HG02981 (cell line): ENCODE results near the gene NAV2.
"Not testable (repeated sequence)": the region's sequence is repeated elsewhere in the genome, so short reads cannot be mapped to it uniquely, and the experiment has no call there.

Source experiments
- ATAC-seq: cut with Tn5 transposase; IDR thresholded peaks from one replicate; pipeline ENCODE4 v1.9.1; 2021; ENCODE audit warnings: mild to moderate bottlenecking, moderate library complexity; ENCODE audit not compliant: unreplicated experiment

Gene NAV2

DNA sequence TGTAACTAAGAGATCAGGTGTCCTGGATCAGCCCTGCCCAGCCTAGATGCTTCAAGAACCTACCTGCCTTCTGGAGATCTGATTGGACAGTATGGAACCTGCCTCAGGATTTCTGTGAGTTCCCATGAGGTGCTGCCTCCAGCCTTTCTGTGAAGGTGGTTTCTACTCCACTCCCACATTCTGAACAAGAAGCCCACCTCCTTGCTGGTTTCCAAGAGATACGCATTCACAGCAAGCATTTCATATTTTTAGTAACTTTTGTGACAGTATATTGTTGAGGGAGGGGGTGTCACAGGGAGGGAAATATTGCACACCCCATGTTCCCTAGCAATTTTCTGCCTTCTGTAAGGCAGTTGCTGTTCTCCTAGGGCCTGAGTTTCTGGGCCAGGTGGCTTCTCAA lies 204.4 kb downstream of the NAV2 start:
- no peak for ATAC-seq

DNA sequence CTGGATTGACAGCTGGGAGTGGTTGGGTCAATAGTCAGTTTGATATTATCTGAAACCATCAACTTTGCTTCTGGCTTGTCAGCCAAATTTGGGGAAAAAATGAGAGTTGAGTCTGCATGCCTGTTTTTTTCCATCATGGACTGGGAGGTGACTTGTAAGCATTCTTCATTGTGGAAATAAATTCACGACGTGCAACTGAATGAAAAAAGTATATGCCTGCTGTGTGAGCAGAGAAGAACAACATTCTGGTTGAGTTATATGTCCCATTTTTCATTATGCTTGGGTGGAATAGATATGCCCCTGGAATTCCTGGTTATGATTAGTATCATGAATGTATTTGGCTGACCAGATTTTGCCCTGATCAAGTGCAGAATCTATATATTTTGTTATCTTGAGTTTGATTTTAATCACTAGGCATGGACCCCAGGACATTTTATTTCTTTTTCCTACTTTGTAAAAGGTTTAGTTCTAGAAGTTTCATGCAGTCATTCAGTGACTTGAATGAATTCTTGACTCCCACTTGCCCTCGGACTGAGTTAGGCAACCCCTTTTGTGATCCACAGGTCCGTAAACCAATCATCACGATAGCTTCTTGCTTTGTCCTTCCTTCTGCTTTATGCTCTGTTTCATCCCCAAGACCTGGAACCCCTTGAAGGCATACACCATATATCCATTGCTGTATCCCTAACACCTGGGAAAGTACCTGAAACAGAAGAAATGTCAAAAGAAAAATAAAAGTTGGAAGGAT lies 205.8 kb downstream of the NAV2 start:
- ATAC-seq, result no peak

DNA sequence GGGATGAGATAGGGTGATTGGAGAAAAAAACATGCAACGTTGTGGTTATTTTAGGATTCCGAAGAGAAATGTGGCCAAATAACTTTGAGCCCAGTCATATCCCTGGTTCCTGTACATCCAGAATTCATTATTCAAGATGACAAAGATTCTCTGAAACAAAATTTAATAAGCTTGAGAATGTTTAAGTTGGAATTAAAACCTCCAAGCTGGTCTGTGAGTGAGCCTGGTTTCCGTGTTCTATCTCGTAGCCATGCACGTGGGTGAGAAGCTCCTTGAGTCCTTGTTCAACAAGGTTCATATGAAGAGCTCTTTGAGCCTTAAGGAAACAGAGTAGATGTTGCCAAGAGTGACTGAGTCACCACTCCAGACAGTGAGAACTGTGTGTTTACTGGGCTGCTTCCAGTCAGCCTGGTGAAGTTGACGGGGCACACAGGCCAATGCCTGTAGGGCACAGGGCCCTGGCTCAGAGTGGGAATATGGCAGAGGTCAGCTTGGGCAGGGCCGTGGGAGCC lies 206.5 kb downstream of the NAV2 start:
- ATAC-seq, result no peak

DNA sequence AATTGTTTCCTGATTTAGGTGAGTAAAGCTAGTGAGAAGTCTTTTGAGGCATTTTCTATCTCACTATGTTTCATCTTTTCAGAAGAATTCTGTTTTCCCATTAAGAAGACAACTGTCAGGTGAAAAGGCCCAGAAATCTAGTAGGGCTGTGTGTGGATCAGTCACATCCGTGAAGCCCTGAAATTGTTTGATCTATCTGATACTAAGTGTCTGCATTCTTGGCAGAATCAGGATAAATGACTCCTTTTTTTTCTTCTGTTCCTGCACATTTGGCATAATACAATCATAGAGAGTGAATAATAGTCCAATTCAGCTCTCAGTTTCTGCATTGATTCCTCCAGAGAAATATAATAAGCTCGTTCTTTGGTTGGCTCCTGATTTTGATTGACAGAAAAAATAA lies 208.3 kb downstream of the NAV2 start:
- ATAC-seq, result no peak

DNA sequence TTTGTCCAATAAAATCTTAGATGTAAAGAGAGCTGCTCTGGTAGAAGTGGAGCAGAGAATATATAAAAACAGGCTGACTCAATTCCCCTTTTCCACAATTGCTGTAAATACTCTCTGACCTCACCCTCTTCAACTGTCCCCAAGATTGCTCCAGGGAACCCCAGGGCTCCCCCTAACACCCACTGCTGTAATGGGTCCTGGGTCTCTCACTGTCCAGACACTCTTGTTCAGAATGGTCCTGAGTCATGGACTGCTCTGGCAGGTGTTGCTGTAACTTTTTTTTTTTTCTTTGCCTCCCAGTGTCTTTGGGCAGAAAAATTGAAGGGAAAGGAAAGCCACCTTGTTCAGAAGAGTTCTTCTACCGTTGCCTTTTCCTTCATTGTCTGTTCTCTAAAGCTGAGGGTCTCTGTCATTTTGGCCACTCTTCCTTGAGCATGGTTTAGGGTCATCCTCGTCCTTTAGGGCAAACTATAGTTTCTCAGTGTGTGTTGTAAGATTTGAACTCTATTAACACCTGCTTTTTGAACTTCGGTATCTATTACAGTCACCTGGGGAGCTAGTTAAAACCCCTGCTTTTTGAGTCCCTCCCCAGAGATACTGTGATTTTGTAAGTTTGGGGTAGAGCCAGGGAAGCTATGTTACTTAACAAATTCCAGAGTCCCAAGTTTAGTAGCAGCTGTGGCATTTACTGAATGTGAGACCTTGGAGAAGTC lies 209.5 kb downstream of the NAV2 start:
- ATAC-seq, result no peak

DNA sequence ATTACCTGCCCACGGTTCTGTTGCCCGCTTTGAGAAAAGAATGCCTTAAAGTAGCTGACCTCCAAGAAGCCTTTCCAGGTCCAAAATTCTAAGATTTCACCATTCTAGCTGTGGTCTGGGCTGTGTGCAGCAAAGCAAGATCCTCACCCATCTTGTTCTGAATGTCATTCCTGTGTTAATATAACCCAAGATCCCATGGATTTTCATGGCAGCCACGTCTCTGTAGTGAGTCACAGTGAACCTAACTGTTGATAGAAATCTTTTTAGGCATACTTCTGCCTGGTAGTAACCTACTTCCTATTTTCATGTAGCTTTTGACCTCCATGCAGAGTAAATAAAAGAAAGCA lies 210.0 kb downstream of the NAV2 start:
- no peak for ATAC-seq

DNA sequence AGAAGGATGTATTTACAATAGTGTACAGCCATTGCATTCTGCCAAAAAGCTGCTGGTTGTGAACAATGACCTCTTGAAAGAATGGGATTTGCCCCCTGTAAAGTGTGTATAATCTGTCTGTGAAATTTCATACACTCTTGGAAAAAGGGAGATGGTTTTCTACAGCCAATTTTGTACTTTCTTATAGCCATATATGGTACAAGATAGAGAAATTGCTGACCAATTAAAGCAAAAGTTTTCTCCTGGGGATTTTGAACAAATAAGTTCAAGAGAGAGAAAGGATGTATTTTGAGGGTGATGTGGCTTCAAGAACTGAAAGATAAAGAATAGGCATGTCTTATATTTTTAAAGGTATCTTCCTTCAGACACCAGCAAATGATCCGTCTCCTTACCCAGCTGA lies 211.0 kb downstream of the NAV2 start:
- ATAC-seq, result no peak

DNA sequence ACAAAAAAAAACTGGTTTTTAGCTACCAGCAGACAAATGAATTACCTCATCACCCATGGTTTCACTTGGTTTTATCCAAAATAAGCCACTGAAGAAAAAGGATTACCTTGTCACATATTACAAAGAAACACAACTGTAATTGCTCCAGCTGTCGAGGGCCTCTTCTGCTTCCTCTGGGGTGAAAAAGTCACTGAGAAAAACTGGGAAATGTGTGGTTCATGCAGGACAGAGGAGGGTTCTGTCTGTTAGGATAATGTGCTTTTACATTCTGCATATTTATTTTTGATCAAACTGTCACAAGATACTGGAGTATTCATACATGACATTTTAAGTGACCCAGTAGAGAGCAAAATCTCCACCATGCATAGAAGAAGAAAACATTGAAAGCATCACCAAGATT lies 211.7 kb downstream of the NAV2 start:
- ATAC-seq, result no peak

DNA sequence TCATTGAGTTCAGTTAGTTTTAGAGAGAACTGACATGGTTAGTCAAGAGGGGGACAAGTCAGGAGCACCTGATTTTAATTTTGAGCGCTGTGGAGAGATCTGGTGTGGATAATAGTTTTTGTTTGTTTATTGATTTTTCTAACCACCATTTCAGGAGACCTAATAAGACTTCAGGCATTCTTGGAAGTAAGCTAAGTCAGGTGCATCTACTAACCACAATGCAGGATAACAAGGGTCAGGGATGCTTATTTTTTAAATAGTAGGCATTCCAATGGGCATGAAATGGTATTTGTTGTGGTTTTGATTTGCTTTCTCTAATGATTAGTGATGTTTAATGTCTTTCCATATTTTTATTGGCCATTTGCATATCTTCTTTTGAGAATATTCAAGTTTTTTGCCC lies 212.1 kb downstream of the NAV2 start:
- no peak for ATAC-seq

DNA sequence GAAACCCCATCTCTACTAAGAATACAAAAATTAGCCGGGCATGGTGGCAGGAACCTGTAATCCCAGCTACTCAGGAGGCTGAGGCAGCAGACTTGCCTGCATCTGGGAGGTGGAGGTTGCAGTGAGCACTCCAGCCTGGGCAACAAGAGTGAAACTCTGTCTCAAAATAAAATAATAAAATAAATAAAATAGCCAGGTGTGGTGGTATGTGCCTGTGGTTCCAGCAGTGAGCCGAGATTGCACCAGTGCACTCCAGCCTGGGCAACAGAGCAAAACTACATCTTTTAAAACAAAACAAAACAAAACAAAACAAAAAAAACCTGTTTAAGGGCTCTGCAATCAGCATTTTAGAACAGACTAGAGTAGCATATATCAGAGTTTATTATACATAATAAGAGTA lies 214.8 kb downstream of the NAV2 start:
- ATAC-seq, result not testable (repeated sequence)

DNA sequence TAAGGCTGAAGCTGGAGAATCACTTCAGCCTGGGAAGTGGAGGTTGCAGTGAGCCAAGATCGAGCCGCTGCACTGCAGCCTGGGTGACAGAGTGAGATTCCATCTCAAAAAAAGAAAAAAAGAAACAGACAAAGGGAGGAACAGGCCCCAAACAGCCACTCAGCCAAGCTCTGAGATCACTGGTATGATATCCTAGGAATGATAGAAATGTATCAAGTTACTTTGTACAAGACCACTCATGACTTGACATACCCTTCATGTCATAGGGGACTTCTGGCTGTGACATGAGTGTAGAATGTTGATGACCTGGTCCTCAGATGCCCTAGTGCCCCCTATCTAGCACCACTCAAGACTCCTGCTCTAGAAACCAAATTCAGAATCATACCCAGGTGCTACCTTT lies 216.5 kb downstream of the NAV2 start:
- no peak for ATAC-seq

DNA sequence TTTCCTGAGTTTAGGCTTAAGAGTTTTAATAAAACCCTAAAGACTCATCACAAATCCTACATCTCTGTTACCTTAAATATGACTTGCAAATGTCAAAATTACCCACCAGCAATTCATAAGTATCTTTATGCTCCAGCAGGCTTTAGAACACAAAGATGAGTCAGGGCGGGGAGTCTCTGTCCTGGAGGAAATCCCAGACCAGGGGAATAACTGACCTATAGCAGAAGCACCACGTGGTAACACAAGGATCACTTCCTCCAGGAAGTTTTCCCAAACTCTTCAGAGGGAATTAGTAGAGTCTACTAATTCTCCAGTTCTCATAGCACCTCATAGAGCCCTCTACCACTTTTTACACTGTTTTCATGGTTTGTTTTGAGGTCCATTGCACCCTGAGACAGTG lies 217.0 kb downstream of the NAV2 start:
- no peak for ATAC-seq

DNA sequence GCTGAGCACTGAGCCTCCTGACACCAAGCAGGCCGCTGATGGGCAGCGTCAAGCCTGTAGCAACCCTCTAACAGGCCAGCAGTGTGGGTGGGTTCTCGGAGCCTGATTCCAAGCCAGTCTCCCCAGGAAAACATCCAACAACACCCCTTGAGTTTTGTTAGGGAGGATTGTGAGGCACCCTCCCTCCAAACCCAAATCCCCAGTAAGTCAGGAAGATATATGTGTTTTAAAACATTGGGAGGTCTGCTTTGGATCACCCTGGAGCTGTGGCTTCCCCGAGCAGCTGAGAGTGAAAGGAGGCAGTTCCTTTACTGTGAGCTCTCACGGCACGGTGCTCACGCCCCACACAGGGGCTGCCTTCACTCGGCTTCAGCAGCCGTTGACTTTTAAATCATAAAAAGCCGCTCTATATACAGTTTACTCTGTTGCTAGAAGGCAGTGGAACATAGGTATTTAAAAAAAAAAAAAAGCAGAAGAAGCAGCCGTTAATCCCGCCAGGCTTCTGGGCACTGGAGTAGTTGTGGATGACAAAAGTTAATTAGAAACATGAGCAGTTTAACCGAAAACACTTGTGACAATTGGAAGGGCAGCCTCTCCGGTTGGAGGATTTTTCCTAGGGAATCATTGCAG lies 218.6 kb downstream of the NAV2 start:
- no peak for ATAC-seq

DNA sequence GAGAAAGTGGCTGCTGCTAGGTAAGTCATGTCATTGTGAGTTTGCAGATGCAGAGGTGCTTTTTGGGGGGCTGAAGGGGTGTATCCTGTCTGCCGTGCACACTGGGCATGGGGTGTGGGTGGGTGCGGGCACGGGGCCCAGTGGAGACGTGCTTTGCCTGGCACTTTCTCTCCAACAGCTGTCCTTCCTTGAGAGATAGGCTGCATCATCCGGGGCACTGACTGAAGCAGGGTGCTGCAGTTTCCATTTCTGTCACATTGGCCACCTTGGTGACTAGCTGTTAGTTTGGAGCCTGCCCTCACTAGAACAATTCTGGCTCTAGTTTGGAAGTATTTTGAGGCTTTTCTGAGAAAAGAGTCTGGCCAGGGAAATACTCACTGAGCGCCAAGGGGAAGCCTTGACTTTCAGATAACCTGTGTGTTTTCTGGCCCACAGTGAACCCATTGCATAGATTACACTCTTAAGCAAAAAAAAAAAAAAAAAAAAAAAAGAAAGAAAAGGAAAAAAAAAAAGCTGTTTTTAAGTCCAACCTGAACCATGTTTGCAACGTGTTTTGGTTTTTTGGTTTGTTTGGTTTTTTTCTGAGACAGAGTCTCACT lies 219.2 kb downstream of the NAV2 start:
- no peak for ATAC-seq

DNA sequence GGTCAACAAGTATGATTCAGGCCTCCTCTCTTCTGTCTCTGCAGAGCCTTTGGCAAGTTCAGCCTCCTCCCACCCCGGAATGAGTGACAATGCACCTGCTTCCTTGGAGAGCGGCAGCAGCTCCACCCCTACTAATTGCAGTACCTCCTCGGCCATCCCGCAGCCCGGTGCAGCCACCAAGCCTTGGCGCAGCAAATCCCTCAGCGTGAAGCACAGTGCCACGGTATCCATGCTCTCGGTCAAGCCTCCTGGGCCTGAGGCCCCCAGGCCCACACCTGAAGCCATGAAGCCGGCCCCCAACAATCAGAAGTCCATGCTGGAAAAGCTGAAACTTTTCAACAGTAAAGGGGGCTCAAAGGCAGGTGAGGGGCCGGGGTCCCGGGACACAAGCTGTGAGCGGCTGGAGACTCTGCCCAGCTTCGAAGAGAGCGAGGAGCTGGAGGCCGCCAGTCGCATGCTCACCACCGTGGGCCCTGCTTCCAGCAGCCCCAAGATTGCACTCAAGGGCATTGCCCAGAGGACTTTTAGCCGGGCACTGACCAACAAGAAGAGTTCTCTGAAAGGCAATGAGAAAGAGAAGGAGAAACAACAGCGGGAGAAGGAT lies 220.6 kb downstream of the NAV2 start:
- no peak for ATAC-seq

DNA sequence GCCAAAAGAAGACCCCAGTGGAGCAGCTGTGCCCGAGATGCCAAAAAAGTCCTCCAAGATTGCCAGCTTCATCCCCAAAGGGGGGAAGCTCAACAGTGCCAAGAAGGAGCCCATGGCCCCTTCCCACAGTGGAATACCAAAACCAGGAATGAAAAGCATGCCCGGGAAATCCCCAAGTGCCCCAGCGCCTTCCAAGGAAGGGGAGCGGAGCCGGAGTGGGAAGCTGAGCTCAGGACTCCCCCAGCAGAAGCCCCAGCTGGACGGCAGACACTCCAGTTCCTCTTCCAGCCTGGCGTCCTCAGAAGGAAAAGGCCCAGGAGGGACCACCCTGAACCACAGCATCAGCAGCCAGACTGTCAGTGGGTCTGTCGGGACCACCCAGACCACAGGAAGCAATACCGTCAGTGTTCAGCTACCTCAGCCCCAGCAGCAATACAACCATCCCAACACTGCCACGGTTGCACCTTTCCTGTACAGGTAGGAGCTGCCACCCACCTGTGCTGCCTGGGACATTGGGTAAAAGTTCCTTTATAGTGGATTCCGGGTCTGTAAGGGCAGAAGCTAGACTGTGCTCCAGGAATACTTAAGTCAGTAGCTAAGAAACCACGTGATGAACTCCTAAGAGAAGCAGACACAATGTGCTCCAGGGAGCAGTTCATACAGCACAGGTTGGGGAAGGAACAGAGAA lies 221.3 kb downstream of the NAV2 start:
- ATAC-seq, result no peak

DNA sequence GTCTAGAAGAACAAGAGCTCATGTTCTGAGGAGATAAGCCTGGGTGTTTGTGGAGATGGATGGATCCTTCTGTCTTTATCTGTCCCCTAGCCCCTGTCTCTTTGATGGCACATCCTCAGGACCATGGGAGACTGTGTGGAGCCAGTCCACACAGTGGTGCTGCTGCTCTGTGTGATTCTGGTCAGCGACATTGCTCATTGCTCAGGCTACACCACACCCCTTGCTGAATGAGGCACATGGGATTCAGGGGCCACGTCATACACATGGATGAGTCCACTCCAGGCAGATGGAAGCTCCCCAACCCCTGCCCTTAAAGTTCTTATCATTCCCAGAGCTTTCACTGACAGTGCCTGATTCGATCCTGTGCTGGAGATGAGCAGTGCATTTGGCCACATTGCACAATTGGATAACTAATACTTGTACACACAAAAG lies 222.2 kb downstream of the NAV2 start:
- ATAC-seq, result no peak

DNA sequence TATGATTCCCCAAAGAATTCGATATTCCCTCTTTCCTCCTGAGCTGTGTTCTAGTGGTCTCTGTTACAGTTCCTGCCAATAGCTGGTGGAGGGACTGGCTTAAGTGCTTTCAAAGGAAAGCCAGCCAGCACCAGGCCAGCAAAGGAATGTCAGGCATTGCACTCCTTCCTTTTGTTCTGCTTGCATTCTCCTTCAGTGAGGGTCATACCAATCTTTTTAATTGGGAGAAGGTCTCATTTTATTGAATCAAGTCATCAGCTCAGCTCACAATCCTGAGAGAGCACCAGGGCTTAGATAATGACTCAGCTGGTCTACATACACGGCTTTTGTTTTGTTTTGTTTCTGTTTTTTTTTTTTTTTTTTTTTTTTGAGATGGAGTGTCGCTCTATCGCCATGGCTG lies 222.9 kb downstream of the NAV2 start:
- no peak for ATAC-seq

DNA sequence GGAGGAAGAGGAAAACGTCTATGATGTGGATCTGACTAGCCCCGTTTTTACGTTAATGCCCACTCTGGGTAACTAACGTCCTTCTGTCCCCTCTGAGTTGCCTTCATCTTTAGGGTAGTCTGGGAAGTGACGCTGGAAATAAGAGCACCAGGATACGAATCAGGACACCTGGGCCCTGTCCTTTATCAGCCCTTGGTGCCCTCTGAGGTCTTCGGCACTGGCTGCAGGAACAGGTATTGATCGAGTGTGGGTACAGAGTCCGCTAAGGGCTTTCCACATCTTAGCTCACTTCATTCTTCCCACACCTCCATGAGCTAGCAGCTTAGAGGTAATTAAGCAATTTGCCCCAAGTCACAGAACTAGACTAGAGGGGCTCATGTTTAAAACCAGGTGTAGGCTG lies 223.8 kb downstream of the NAV2 start:
- ATAC-seq, result no peak

DNA sequence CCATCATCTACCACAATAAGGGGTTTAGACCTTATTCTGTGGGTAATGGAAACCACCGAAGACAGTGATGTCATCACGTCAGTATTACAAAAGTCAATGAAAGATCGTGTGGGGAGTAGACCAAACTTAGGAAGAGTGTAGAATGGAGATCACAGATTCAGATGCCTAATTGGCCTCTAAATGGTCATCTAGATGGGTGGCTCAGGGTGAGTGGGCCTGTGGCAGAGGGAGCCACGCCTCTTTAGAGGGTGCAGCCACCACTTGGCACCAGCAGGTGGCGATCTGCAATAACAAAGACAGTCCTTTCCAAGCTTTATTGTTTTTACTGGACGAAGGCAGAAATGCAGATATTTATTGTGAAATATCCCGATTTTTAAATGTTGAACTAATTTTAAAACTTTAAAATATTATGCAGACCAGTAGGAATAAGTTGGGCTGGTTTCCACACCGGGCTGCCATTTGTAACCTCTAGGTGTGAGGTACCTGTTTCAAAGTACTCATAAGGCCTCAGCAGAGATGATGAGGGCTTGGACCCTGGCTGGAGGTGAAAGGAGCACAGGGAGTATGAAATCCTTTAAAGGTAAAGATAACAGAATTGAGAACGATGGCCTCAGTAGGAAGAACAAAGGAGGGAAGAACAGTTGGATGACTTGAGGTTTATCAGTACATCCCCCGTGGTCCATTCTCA lies 225.7 kb downstream of the NAV2 start:
- peak; percentile 58 for ATAC-seq
